GM04504 (cell line): ENCODE results near the gene FTH1.
"Not testable (repeated sequence)": the region's sequence is repeated elsewhere in the genome, so short reads cannot be mapped to it uniquely, and the experiment has no call there.

ENCODE experiments used
- DNase-seq: peaks from one replicate; pipeline ENCODE4 v3.0.0-alpha.2; 2012; ENCODE audit warnings: low read depth

Gene FTH1

GRCh38 chr11:61978703-61979661, 11.5 kb upstream of the FTH1 start:
- no peak for DNase-seq

- DNase-seq: no peak
These were observed 9.5 kb upstream of the FTH1 start for GRCh38 chr11:61976813-61977475.

GRCh38 chr11:61976420-61976800, 9.0 kb upstream of the FTH1 start:
- DNase-seq: no peak

- no peak for DNase-seq
These were observed 8.4 kb upstream of the FTH1 start for GRCh38 chr11:61975638-61976419.

GRCh38 chr11:61974766-61975631, 7.6 kb upstream of the FTH1 start:
- DNase-seq: no peak

- no peak for DNase-seq
These were observed 6.2 kb upstream of the FTH1 start for GRCh38 chr11:61973476-61974162.

GRCh38 chr11:61972672-61973475, 5.4 kb upstream of the FTH1 start:
- DNase-seq: no peak

GRCh38 chr11:61972112-61972671, 4.8 kb upstream of the FTH1 start:
- no peak for DNase-seq

- peak; percentile 98 for DNase-seq
These were observed 4.0 kb upstream of the FTH1 start for GRCh38 chr11:61971248-61972111.

- DNase-seq: no peak
These were observed 2.6 kb upstream of the FTH1 start for GRCh38 chr11:61969838-61970662.

GRCh38 chr11:61969391-61969758, 1.9 kb upstream of the FTH1 start:
- DNase-seq: no peak

GRCh38 chr11:61968758-61969390, 1.4 kb upstream of the FTH1 start:
- DNase-seq: no peak

GRCh38 chr11:61967924-61968757, 707 bp upstream of the FTH1 start:
- no peak for DNase-seq

- DNase-seq: no peak
These were observed 709 bp downstream of the FTH1 start for GRCh38 chr11:61966734-61967115.

GRCh38 chr11:61964666-61965271, 2.7 kb downstream of the FTH1 start:
- not testable (repeated sequence) for DNase-seq

GRCh38 chr11:61964058-61964665, 3.3 kb downstream of the FTH1 start:
- no peak for DNase-seq
